ENCODE results near the gene PDE6C.

PDE6C gene

GRCh38 chr10:93707623-93708022 lies 95.3 kb downstream of the PDE6C start:
- no peak for DNase-seq

GRCh38 chr10:93710333-93710909 lies 98.1 kb downstream of the PDE6C start:
- no peak for DNase-seq

- DNase-seq, result no peak
Observed at GRCh38 chr10:93711891-93712290, 99.6 kb downstream of the PDE6C start.

- DNase-seq, result no peak
Observed at GRCh38 chr10:93712593-93712992, 100.3 kb downstream of the PDE6C start.

- no peak for DNase-seq
Observed at GRCh38 chr10:93715345-93715744, 103.0 kb downstream of the PDE6C start.

All from NCI-H1436 treated with DMSO at 0.1 percent for 48 hours (cell line).